SIG-M5 treated with dmso at 0.1 percent for 504 hours (cell line): ENCODE data around the gene STK31.
"Not testable (repeated sequence)": the region's sequence is repeated elsewhere in the genome, so short reads cannot be mapped to it uniquely, and the experiment has no call there.

Experiments
- DNase-seq: peaks from one replicate; lab custom pipeline; 2025; ENCODE audit not compliant: unreplicated experiment; lab: John Stamatoyannopoulos, UW

Gene STK31

GRCh38 chr7:23802720-23803397 is 92.8 kb downstream of the STK31 start:
- no peak for DNase-seq

GRCh38 chr7:23804707-23805106 is 94.7 kb downstream of the STK31 start:
- no peak for DNase-seq

DNA sequence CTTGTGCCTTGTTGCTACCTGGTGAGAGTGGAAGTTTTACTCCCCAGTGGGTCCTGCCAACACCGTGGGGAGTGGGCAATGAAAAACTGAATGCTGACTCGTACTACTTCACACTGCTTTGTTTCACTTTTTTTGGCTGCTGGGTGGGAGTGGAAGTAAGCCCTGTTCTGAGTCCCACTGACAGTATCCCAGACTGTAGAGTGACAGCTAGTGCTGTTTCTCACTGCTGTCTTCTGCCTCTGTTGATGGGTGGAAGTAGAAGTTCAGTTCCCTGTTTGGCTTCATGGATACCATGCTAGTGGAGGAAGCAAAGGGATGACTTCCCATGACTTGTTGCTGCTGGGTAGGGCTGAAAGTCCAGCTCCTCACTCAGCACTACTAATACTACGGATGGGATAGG is 98.4 kb downstream of the STK31 start:
- DNase-seq: no peak

DNA sequence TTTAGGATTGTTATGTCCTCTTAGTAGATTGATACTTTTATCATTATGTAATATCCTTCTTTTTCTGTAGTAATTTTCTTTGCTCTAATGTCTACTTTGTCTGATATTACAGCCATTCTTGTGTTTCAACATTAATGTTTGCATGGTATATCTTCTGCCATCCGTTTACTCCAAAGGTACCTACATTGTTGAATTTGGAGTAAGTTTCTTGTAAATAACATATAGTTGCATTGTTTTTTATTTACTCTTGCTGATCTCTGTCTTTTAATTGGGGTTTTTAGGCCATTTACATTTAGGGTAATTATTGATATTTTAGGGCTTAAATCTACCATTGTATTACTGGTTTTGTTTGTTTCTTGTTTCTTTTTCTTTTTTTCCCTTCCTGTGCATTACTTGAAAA is 100.1 kb downstream of the STK31 start:
- no peak for DNase-seq

- DNase-seq: no peak
Measured at GRCh38 chr7:23811540-23811939, 101.5 kb downstream of the STK31 start.

GRCh38 chr7:23828125-23828524 is 118.1 kb downstream of the STK31 start:
- DNase-seq: not testable (repeated sequence)

DNA sequence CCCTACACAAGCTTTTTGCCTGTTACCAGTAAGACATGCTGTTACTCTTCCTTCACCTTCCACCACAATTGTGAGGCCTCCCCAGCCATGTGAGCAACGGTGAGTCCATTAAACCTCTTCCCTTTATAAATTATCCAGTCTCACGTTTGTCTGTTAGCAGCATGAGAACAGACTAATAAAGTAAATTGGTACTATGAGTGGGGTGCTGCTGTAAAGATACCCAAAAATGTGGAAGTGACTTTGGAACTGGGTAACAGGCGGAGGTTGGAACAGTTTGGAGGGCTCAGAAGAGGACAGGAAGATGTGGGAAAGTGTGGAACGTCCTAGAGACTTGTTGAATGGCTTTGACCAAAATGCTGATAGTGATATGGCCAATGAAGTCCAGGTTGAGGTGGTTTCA is 122.7 kb downstream of the STK31 start:
- not testable (repeated sequence) for DNase-seq

DNA sequence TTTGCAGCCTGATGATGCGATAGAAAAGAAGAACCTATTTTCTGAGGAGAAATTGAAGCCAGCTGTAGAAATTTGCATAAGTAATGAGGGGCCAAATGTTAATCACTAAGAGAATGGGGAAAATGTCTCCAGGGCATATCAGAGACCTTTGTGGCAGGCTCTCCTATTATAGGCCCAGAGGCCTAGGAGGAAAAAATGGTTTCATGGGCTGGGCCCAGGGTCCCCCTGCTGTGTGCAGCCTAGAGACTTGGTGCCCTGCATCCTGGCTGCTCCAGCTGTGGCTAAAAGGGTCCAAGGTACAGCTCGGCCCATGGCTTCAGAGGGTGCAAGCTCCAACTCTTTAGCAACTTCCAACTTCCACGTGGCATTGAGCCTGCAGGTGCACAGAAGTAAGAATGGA is 123.4 kb downstream of the STK31 start:
- no peak for DNase-seq

DNA sequence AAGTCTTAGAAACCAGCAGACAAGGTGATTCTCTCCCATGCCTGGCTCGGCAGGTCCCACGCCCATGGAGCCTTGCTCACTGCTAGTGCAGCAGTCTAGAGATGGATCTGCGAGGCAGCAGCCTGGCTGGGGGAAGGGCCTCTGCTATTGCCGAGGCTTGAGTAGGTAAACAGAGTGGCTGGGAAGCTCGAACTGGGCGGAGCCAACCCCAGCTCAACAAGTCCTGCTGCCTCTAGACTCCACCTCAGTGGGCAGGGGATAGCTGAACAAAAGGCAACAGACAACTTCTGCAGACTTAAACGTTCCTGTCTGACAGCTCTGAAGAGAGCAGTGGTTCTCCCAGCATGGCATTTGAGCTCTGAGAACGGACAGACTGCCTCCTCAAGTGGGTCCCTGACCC is 134.8 kb downstream of the STK31 start:
- peak; percentile 40 for DNase-seq

DNA sequence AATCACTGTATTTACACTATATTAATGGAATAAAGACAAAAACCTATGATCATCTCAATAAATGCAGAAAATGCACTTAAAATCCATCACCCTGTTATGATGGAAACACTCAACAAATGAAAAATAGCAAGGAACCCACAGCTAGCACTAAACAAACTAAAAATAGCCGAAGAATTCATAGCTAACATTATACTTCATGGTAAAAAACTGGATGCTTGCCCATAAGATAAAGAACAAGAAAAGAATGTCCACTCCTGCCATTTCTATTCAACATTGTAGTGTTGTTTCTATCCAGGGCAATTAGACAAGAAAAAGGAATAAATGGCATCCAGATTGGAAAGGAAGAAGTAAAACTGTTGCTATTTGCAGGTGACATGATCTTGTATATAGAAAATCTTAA is 142.1 kb downstream of the STK31 start:
- no peak for DNase-seq

DNA sequence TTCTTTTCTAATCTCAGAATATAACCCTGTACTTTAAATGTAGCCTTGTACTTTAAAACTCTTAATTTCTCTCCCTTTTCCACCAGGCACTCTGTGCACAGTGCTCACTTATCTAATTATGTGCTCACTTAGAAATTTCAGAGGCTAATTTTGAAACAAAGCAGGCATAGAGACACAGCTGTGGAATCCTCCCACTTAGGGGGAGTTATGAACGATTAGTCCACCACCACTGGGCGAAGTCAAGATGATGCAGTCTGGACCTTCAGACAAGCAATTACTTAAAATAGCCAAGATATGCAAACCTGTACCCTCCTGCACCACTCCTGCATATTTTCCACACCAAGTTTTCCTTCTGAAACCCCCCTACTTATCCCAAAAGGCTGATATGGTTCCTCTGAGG is 143.0 kb downstream of the STK31 start:
- DNase-seq: no peak

DNA sequence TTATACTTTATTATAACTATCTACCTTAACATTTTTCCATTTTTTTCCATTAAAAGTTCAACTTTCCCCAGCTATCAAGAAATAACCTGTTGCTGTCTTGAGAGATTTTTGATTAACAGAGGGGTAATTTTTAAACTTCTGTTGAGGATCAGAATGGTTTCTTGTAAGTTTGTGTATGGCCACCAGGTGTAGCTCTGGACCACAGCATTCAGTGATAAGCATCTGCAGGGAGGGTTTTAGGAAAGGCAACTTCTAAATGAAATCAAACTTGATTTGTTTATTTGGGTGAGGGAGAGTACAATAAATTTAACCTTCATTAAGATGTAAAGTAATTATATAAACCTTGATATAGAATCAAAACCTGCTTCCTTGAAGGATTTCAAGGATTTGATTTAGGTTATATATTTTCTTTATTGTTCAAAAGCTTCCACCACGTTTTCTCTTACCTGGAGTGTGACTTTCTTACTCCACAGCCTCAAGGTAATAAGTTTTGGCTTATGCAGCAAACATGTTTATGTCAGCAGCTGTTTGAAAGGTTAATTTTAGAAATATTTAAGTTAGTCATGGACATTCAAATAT is 153.3 kb downstream of the STK31 start:
- peak; percentile 5 for DNase-seq

DNA sequence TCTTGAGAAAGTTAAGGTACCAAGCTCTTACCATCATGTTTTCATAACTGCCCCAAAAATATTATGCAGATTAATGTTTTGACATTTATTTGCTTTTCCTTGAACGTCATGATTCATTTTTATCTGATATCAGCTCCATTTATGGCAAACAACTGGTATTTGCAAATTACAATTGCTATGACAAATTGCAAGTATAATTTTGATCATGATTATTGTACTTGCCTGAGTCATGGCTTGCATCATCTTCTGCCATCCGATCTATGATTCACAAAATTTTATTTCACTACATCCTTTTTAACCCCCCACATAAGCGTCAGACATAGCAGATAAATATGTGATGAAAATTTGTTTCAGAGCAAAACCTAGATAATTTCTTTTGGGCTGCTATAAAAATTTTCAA is 155.0 kb downstream of the STK31 start:
- DNase-seq: no peak

GRCh38 chr7:23873306-23873705 is 163.3 kb downstream of the STK31 start:
- no peak for DNase-seq

DNA sequence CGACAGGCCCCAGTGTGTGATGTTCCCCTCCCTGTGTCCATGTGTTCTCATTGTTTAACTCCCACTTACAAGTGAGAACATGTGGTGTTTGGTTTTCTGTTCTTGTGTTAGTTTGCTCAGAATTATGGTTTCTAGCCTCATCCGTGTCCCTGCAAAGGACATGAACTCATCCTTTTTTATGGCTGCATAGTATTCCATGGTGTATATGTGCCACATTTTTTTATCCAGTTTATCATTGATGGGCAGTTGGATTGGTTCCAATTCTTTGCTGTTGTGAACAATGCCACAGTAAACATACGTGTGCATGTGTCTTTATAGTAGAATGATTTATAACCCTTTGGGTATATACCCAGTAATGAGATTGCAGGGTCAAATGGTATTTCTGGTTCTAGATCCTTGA is 166.5 kb downstream of the STK31 start:
- not testable (repeated sequence) for DNase-seq
